ENCODE results near the gene SLC1A1.
A peak's percentile ranks its signal among the peaks of the same experiment; 100 is the strongest.
"Not testable (repeated sequence)": the region's sequence is repeated elsewhere in the genome, so short reads cannot be mapped to it uniquely, and the experiment has no call there.

Gene SLC1A1

DNA sequence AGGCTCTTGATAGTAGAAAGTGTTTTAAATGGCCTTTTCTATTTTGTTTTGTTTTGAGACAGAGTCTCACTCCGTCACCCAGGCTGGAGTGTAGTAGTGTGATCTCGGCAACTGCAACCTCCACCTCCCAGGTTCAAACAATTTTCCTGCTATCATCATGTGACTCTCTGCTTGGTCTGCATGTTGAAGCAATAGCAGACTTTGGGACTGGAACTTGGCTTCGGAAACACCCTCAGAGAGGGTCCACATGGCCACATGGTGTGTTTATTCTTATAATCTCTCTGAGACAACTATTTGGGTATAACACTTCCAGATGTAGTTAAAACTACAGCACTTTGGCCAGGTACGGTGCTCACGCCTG, 10.9 kb downstream of the SLC1A1 start:
- DNase-seq = no peak
- in situ Hi-C loops (cut with HindIII; ENCODE audit: low pct_ligation_motif_present, low pct_unique_long_range_greater_than_20kb, low sequenced_read_pairs) = no loop called here

- in situ Hi-C loops (cut with HindIII; ENCODE audit: low pct_ligation_motif_present, low pct_unique_long_range_greater_than_20kb, low sequenced_read_pairs) = no loop called here
- DNase-seq = no peak
Measured at GRCh38 chr9:4502444-4502843, 12.2 kb downstream of the SLC1A1 start.

GRCh38 chr9:4503103-4503502, 12.8 kb downstream of the SLC1A1 start:
- in situ Hi-C loops (cut with HindIII; ENCODE audit: low pct_ligation_motif_present, low pct_unique_long_range_greater_than_20kb, low sequenced_read_pairs) = no loop called here
- no peak for DNase-seq

GRCh38 chr9:4504250-4504649, 14.0 kb downstream of the SLC1A1 start:
- in situ Hi-C loops (cut with HindIII; ENCODE audit: low pct_ligation_motif_present, low pct_unique_long_range_greater_than_20kb, low sequenced_read_pairs) = no loop called here
- no peak for DNase-seq

DNA sequence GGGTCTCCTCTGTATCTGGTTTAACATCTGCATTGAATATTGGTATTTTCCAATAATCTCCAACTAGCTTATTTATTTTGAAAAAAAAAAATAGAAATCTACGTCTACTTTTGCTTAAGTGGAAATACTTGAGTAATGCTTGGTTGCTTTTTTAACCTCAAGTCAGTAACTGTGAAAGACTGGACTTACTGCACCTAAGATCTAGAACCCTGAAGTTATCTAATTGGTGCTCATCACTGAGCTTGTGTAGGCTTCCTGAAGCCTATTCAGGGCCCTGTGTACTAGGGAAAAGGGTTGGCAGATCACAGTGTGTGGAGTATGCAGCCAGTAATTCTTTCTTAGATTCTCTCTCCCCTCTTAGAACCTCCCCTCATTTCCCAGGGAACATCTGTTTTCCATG, 16.2 kb downstream of the SLC1A1 start:
- DNase-seq = no peak
- in situ Hi-C loops (cut with HindIII; ENCODE audit: low pct_ligation_motif_present, low pct_unique_long_range_greater_than_20kb, low sequenced_read_pairs) = no loop called here

GRCh38 chr9:4507306-4508130, 17.2 kb downstream of the SLC1A1 start:
- DNase-seq = no peak
- in situ Hi-C loops (cut with HindIII; ENCODE audit: low pct_ligation_motif_present, low pct_unique_long_range_greater_than_20kb, low sequenced_read_pairs) = no loop called here

DNA sequence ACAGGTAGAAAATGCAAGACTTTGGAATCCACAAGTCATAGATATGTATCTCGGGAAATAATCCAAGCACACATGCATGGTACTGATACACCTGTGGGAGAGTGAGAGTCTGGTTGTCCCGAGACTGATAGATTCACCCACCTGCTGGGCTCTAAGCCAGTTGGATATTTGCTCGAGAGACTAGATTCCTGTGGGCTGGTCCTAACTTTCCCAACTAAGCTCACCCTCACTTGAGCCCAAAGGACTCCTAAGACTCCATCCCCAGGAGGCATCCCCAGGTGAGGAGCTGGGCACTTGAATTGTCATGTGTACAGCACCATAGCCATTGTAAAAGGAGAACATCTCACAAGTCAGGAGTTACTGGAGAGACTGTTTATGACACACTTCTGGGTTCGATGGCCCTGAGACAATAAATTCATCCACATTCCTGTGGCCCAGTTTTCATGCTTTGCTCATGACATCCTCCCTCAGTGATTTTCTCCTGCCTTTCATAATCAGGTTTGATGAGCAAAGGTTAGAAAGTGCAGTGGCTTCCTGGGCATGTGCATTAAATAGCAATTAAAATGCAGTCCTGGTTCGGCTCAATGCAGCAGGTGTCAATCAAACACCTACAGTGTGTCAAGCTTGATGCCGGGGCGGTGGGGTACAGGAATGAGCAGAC, 18.1 kb downstream of the SLC1A1 start:
- peak; percentile 77 for DNase-seq
- in situ Hi-C loops (cut with HindIII; ENCODE audit: low pct_ligation_motif_present, low pct_unique_long_range_greater_than_20kb, low sequenced_read_pairs) = no loop called here

DNA sequence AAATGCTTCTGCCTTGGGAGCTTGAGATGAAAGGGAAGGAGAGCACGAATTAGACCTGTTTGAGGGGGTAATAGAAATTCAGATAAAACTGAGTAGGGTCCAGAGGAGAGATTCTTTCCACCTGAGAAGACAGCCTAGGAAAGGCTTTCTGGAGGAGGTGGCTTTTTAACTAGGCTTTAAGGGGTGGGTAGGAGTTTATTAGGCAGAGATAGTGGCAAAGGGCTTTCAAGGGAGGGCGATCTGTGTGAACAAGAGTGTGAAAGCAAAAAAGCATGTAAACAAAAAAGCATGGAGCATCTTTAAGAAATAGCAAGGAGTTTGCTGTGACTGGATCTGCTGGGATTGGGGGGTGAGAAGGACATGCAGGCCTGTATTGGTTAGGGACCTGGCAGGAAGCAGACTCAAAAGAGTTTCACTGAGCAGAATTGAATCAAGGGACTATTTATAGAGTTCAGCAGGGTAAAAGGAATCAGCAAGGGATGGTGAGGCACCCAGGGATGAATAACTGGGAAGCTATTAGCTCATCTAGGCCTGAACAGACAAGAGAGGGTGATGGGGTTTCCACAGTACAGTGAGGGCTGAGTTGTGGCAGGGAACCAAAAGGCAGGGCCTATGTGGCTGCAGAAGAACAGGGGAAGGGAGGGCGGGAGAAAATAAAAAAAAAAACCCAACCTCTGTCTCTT, 18.8 kb downstream of the SLC1A1 start:
- peak; percentile 36 for DNase-seq
- in situ Hi-C loops (cut with HindIII; ENCODE audit: low pct_ligation_motif_present, low pct_unique_long_range_greater_than_20kb, low sequenced_read_pairs) = no loop called here

- in situ Hi-C loops (cut with HindIII; ENCODE audit: low pct_ligation_motif_present, low pct_unique_long_range_greater_than_20kb, low sequenced_read_pairs) = no loop called here
- DNase-seq = no peak
Measured at GRCh38 chr9:4509590-4509984, 19.3 kb downstream of the SLC1A1 start.

- in situ Hi-C loops (cut with HindIII; ENCODE audit: low pct_ligation_motif_present, low pct_unique_long_range_greater_than_20kb, low sequenced_read_pairs) = no loop called here
- no peak for DNase-seq
Measured at GRCh38 chr9:4510546-4511322, 20.5 kb downstream of the SLC1A1 start.

- no peak for DNase-seq
- in situ Hi-C loops (cut with HindIII; ENCODE audit: low pct_ligation_motif_present, low pct_unique_long_range_greater_than_20kb, low sequenced_read_pairs) = no loop called here
Measured at GRCh38 chr9:4514252-4515128, 24.2 kb downstream of the SLC1A1 start.

DNA sequence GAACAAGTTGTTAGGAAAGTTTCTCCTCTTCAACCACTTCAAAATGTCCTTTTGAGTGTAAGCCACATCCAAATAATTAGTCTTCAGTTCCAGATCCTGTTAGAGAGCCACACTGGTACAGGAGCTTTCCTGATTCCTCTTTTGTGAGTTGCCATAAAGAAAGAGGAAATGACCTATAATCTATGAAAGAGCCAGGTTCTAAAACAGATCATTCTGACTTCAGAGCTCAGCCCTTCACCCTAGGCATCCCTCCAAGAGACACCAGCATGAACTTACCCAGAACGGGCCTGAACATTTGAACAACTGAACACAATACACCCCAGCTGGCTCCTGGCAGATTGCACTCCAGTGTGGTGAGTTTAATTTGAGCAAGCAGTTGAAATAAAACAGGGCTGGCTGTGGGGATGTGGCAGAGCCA, 25.7 kb downstream of the SLC1A1 start:
- in situ Hi-C loops (cut with HindIII; ENCODE audit: low pct_ligation_motif_present, low pct_unique_long_range_greater_than_20kb, low sequenced_read_pairs) = no loop called here

DNA sequence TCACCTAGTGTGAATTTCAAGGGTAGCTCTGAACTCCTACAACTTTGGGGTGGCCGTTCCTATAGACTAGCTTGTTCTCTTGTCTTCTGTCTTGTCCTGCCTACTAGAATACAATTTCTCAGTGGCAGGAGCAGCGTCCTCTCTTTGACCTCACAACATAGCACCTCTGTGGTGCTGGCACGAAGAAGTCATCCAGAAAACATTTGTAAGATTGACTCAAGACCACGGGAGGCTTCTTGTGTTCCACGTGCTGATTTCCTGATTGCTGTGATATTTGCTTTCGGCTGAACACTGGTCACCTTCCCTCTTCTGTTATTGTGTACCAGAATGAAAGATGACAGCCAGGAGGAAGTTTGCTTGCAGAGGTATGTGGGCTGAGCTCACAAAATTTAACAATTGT, 27.0 kb downstream of the SLC1A1 start:
- in situ Hi-C loops (cut with HindIII; ENCODE audit: low pct_ligation_motif_present, low pct_unique_long_range_greater_than_20kb, low sequenced_read_pairs) = no loop called here
- no peak for DNase-seq

More for the DNA sequence above, 25.7 kb downstream of the SLC1A1 start:
- DNase-seq = no peak

DNA sequence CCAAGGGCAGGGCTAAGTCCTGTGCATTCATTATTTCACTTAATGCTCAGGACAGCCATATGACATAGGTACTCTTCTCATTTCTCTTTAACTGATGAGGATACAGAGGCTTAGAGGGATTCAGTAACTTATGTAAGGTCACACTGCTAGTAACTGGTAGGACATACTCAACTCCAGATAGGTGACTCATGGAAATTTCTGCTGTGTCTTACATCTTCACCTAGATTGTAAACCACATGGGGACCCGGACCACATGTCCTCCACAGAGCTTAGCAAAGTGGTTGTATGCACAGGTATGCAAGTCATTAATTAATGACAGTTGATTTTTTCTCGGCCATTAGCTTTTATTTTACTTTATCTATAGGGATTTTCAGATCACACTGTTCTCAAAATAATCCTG, 29.3 kb downstream of the SLC1A1 start:
- in situ Hi-C loops (cut with HindIII; ENCODE audit: low pct_ligation_motif_present, low pct_unique_long_range_greater_than_20kb, low sequenced_read_pairs) = no loop called here
- no peak for DNase-seq

GRCh38 chr9:4520055-4520454, 29.8 kb downstream of the SLC1A1 start:
- no peak for DNase-seq
- in situ Hi-C loops (cut with HindIII; ENCODE audit: low pct_ligation_motif_present, low pct_unique_long_range_greater_than_20kb, low sequenced_read_pairs) = no loop called here

- no peak for DNase-seq
- in situ Hi-C loops (cut with HindIII; ENCODE audit: low pct_ligation_motif_present, low pct_unique_long_range_greater_than_20kb, low sequenced_read_pairs) = no loop called here
Measured at GRCh38 chr9:4530375-4530774, 40.1 kb downstream of the SLC1A1 start.

GRCh38 chr9:4530831-4531230, 40.6 kb downstream of the SLC1A1 start:
- in situ Hi-C loops (cut with HindIII; ENCODE audit: low pct_ligation_motif_present, low pct_unique_long_range_greater_than_20kb, low sequenced_read_pairs); DNase-seq: not testable (repeated sequence)

DNA sequence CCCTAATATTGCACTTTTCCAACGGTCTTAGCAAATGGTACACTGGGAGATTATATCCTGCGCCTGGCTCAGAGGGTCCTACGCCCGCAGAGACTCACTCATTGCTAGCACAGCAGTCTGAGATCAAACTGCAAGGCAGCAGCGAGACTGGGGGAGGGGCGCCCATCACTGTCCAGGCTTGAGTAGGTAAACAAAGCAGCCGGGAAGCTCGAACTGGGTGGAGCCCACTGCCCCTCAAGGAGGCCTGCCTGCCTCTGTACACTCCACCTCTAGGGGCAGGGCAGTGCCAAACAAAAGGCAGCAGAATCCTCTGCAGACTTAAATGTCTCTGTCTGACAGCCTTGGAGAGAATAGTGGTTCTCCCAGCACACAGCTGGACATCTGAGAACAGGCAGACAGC, 41.1 kb downstream of the SLC1A1 start:
- DNase-seq; in situ Hi-C loops (cut with HindIII; ENCODE audit: low pct_ligation_motif_present, low pct_unique_long_range_greater_than_20kb, low sequenced_read_pairs): not testable (repeated sequence)

All from ACHN (cell line).